Testis (tissue), 3 donors: ENCODE data around the gene OR8G1. TPM values are rescaled to one million over a fixed set of nuclear protein-coding genes. Genes with fewer than 3 reads are reported as not detected.

Experiments used
- DNase-seq: peaks from one replicate; pipeline ENCODE4 v3.0.0-alpha.2; 2019
- H3K27ac ChIP-seq, 2 donors: fragments of 200-600 bp; sonication (generic); one replicate each; pipeline ENCODE4 v1.5.1; 2019
- H3K27me3 ChIP-seq: fragments of 200-600 bp; sonication (generic); one replicate; pipeline ENCODE4 v1.5.1; 2019
- H3K36me3 ChIP-seq: fragments of 200-600 bp; sonication (generic); one replicate; pipeline ENCODE4 v1.5.1; 2017; ENCODE audit warnings: low read depth; ENCODE audit errors: missing control alignments
- H3K4me1 ChIP-seq: fragments of 200-600 bp; sonication (generic); one replicate; pipeline ENCODE4 v1.5.1; 2019
- H3K4me3 ChIP-seq, 2 donors: fragments of 200-600 bp; sonication (generic); one replicate each; pipeline ENCODE4 v1.5.1; 2017 to 2019
- H3K9me3 ChIP-seq: fragments of 200-600 bp; sonication (generic); one replicate; pipeline ENCODE4 v1.5.1; 2017
- POLR2A ChIP-seq: fragments of 450-650 bp; IDR thresholded peaks from one replicate; pipeline ENCODE4 v1.6.1; 2017; ENCODE audit warnings: antibody characterized with exemption, mild to moderate bottlenecking, moderate library complexity
- WGBS, 2 donors: methylation state at CpG; one replicate each; pipeline ENCODE4 v1.1.5; 2018; 5-methylcytosine and 5-hydroxymethylcytosine counted together
- intact Hi-C: fragments of 100-400 bp; cut with DNase I; formaldehyde crosslinking; loops from one replicate; pipeline ENCODE4 v1.15.1; 2023; ENCODE audit warnings: low total_unique reads
- polyA plus RNA-seq: library from polyadenylated mRNA; stranded (reverse); fragments of 350-450 nt; fragmentation: Illumina TruSeq; extraction: RNeasy Lipid Tissue Mini Kit (QIAGEN cat#74804); gene quantifications from one replicate; pipeline ENCODE4 v1.2.3, GENCODE V29; 2014; ENCODE audit warnings: low read depth, low replicate concordance; ENCODE audit not compliant: insufficient read depth
- total RNA-seq, 2 donors: library from RNA; depleted of rRNA; stranded (reverse); fragments of >200 nt; gene quantifications; one replicate each; pipeline ENCODE4 v1.2.3, GENCODE V29; 2016
- TF ChIP-seq, protein P1 (sequence below), 3 experiments: fragments of 450-650 bp in 2 of 3; fragments of 200-600 bp in 1 of 3; sonication (generic) in 1 of 3; IDR thresholded peaks; one replicate each; pipeline ENCODE4 v1.5.1; 2016 to 2019; ENCODE audit warnings: antibody characterized with exemption in 3 of 3, mild to moderate bottlenecking in 2 of 3, moderate library complexity in 1 of 3

OR8G1 gene
- total and polyA plus RNA-seq, 3 donors from 2014 or later = 0.29 to 2.6 (median 1.2) TPM

DNA sequence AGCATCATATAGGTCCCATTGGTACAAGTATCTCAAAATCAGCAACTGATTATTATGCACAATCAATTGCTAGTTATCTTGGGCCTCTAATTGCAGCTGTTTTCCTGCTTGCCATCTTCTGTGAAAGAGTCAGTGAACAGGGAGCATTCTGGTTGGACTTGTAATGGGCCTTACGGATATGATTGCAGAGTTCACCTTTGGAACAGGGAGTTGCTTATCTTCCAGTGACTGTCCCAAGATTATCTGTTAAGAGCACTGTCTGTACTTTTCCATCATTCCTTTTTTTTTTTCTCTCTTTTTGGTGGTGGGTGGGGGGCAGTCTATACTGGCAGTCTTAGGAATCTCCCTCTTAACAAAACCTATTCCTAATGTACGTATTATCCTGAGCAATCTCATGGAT is 33.1 kb downstream of the OR8G1 start:
- intact Hi-C loops = no loop called here
- Histone ChIP-seq H3K36me3 (no peaks in the 10 kb centered on the region), H3K27ac (no peak overlapping the region), H3K4me1 (no peaks in the 10 kb centered on the region), H3K27me3 (no peaks in the 10 kb centered on the region), H3K4me3 (no peak overlapping the region), H3K9me3 (no peaks in the 10 kb centered on the region)
- no peak for DNase-seq
- WGBS, 2 donors = 79 to 81% methylated on average over 2 of the region's 2 CpGs
- TF ChIP-seq, protein P1, sequence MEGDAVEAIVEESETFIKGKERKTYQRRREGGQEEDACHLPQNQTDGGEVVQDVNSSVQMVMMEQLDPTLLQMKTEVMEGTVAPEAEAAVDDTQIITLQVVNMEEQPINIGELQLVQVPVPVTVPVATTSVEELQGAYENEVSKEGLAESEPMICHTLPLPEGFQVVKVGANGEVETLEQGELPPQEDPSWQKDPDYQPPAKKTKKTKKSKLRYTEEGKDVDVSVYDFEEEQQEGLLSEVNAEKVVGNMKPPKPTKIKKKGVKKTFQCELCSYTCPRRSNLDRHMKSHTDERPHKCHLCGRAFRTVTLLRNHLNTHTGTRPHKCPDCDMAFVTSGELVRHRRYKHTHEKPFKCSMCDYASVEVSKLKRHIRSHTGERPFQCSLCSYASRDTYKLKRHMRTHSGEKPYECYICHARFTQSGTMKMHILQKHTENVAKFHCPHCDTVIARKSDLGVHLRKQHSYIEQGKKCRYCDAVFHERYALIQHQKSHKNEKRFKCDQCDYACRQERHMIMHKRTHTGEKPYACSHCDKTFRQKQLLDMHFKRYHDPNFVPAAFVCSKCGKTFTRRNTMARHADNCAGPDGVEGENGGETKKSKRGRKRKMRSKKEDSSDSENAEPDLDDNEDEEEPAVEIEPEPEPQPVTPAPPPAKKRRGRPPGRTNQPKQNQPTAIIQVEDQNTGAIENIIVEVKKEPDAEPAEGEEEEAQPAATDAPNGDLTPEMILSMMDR (IDR thresholded peaks at IDR 0.05) = no peak
- TF ChIP-seq POLR2A = no peak

DNA sequence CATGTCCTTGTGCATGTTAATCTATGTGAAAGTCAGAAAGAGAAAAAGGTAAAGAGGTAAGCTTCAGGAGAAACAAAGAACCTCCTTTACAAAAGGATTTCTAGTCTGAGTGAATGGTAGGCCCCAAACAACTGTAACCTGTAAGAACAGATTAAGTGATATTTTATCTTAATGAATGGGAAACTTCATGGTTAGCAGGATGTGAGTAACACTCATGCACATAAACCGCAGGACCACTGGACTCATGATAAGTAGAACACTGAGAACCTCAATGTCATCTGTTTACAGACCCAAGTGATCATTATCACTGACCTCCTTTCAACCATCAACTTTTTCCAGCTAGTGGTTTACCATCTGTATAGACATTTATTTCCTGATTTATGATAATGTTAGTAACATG is 35.2 kb downstream of the OR8G1 start:
- intact Hi-C loops = no loop called here
- no peaks in the 10 kb centered on the region for H3K36me3 ChIP-seq
- 67 to 79% methylated on average over 1 of the region's 1 CpG for WGBS, 2 donors
- no peak overlapping the region for H3K27ac ChIP-seq
- DNase-seq = no peak
- TF ChIP-seq POLR2A = no peak
- TF ChIP-seq, protein P1 (IDR thresholded peaks at IDR 0.05) = no peak
- no peak overlapping the region for H3K4me3 ChIP-seq
- H3K9me3 ChIP-seq = no peaks in the 10 kb centered on the region
- no peaks in the 10 kb centered on the region for H3K27me3 ChIP-seq
- H3K4me1 ChIP-seq = no peaks in the 10 kb centered on the region

DNA sequence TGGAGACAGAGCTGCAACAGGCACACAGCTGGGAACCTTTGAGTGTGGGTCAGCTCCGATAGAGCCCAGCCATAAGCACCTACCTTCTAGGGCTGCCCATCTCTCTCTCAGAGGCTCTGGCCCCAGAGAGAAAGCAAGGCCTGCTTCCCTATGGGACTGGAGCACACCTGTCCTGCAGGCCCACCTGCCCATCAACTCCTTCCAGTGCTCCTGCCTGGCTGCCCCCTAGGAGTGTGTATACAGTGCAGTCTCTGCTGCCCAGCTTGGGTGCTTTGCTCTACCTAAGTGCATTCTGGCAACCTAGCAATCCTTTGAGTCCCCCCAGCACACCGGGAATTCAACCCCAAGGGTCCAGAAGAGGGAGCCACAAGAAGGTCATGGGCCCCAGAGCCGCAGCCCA is 36.3 kb downstream of the OR8G1 start:
- intact Hi-C loops = no loop called here
- Histone ChIP-seq H3K4me3 (no peak overlapping the region), H3K27me3 (no peaks in the 10 kb centered on the region), H3K9me3 (no peaks in the 10 kb centered on the region), H3K4me1 (no peaks in the 10 kb centered on the region), H3K27ac (no peak overlapping the region), H3K36me3 (no peaks in the 10 kb centered on the region)
- 89 to 97% methylated on average over 1 to 3 of the region's 3 CpGs for WGBS, 2 donors
- TF ChIP-seq POLR2A = no peak
- TF ChIP-seq, protein P1 (IDR thresholded peaks at IDR 0.05) = no peak
- DNase-seq = no peak

DNA sequence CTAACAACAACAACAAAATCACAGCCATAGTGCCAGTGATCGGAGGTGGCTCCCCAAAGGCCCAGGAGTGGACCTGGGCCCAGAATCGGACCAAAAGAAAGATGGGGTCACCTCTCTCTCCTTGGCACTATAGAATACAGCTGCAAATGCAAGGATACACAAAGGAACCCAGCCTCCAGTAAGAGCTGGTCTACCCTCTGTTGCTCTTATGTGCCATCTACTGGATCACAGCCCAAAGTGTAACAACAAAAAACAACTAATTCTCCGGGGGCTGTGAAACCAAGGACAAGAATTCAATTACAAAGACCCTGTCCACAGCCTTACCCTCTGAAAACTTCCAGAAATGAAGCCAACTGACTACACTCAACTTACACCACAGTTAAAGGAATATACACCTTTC is 36.9 kb downstream of the OR8G1 start:
- 60 to 72% methylated on average over 2 to 3 of the region's 3 CpGs for WGBS, 2 donors

DNA sequence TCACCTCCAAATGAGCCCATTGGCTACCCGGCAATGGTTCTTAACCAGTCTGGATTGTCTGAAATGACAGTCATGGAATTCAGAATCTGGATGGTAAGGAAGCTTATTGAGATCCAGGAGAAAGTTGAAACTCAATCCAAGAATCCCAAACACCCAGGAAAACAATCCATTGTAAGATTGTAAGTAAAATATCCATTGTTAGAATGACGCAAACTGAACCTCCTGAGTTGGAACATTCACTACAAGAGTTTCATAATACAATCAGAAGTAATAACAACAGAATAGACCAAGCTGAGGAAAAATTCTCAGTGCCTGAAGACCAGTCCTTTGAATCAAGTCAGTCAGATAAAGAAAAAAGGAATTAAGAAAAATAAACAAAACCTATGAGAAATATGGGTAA is 37.4 kb downstream of the OR8G1 start:
- 67 to 78% methylated on average over 2 of the region's 2 CpGs for WGBS, 2 donors
- H3K9me3 ChIP-seq = no peaks in the 10 kb centered on the region
- no peaks in the 10 kb centered on the region for H3K36me3 ChIP-seq
- intact Hi-C loops = no loop called here
- H3K27me3 ChIP-seq = no peaks in the 10 kb centered on the region
- TF ChIP-seq, protein P1 (IDR thresholded peaks at IDR 0.05) = no peak
- TF ChIP-seq POLR2A = no peak
- H3K4me1 ChIP-seq = no peaks in the 10 kb centered on the region
- no peak for DNase-seq
- H3K4me3 ChIP-seq = no peak overlapping the region
- H3K27ac ChIP-seq = no peak overlapping the region

More for the DNA sequence above, 36.9 kb downstream of the OR8G1 start:
- TF ChIP-seq, protein P1 (IDR thresholded peaks at IDR 0.05) = no peak
- H3K4me1 ChIP-seq = no peaks in the 10 kb centered on the region
- no peaks in the 10 kb centered on the region for H3K27me3 ChIP-seq
- no peak for DNase-seq
- intact Hi-C loops = no loop called here
- no peak overlapping the region for H3K4me3 ChIP-seq
- H3K36me3 ChIP-seq = no peaks in the 10 kb centered on the region
- no peak overlapping the region for H3K27ac ChIP-seq
- H3K9me3 ChIP-seq = no peaks in the 10 kb centered on the region
